Fibroblast of lung (primary cell): ENCODE results near the gene SHANK3.
"Not testable (repeated sequence)": the region's sequence is repeated elsewhere in the genome, so short reads cannot be mapped to it uniquely, and the experiment has no call there.

Experiments
- CTCF ChIP-seq, 2 donors: IDR thresholded peaks in 1 of 2; conservative IDR thresholded peaks in 1 of 2; 1 replicate in 1 of 2; 2 replicates in 1 of 2; pipeline ENCODE4 v1.5.1; 2011 to 2012; ENCODE audit warnings: low read length in 2 of 2, control low read depth in 1 of 2, inconsistent platforms in 1 of 2, low read depth in 1 of 2, mild to moderate bottlenecking in 1 of 2
- EZH2 ChIP-seq: IDR thresholded peaks from 2 replicates; pipeline ENCODE4 v1.5.1; 2012; ENCODE audit warnings: low read length, control low read depth, mild to moderate bottlenecking; ENCODE audit errors: missing control alignments

DNA sequence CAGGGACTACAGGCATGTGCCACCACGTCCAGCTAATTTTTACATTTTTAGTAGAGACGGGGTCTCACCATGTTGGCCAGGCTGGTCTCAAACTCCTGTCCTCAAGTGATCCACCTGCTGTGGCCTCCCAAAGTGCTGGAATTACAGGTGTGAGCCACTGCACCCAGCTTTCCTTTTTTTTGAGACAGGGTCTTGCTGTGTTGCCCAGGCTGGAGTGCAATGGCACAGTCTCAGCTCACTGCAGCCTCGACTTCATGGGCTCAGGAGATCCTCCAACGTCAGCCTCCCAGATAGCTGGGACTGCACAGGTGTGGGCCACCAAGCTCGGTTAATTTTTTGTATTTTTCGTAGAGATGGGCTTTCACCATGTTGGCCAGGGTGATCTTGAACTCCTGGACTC lies 18.0 kb upstream of the SHANK3 start:
- TF ChIP-seq CTCF (conservative IDR thresholded peaks at IDR 0.05 in 1 of 2, IDR thresholded peaks at IDR 0.05 in 1 of 2; ENCODE audit: low read depth in 1 of 2, low read length in 2 of 2); EZH2: not testable (repeated sequence)
